HG03565 (cell line): ENCODE data around the gene CAMK2B.
"Not testable (repeated sequence)": the region's sequence is repeated elsewhere in the genome, so short reads cannot be mapped to it uniquely, and the experiment has no call there.

Source experiments
- ATAC-seq: cut with Tn5 transposase; IDR thresholded peaks from one replicate; pipeline ENCODE4 v1.9.1; 2021; ENCODE audit warnings: mild to moderate bottlenecking, moderate library complexity; ENCODE audit not compliant: unreplicated experiment

CAMK2B gene

DNA sequence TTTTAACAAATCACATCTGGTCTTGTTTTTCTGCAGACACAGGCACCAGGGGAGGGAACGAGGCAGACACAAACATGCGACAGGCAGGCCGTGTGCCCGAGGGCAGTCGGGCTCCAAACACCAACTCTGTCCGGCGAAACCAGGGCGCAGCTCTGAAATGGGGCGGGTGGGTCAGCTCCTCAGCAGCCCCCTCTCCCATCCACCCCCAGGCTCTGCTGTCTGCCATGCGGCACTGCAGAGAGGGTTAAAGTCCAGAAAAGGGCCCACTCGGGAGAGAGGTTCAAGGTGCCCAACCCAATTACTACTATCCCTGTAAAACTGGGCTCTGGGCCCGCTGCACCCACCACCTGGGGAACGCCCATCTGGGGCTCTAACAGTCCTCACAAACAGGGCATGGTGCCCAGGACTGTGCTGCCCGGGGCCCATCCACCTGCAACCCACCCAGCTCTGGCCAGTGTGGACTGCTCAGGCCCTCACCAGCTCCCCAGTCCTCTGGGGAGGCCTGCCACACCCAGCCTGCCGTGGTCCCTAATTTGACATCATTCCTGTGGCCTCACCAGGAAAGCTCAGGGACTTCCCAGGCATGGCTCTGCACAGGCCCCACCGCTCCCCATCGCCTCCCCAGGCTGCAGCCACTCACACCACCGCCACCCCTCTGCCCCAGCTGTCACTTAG lies 105.9 kb downstream of the CAMK2B start:
- ATAC-seq, result no peak

DNA sequence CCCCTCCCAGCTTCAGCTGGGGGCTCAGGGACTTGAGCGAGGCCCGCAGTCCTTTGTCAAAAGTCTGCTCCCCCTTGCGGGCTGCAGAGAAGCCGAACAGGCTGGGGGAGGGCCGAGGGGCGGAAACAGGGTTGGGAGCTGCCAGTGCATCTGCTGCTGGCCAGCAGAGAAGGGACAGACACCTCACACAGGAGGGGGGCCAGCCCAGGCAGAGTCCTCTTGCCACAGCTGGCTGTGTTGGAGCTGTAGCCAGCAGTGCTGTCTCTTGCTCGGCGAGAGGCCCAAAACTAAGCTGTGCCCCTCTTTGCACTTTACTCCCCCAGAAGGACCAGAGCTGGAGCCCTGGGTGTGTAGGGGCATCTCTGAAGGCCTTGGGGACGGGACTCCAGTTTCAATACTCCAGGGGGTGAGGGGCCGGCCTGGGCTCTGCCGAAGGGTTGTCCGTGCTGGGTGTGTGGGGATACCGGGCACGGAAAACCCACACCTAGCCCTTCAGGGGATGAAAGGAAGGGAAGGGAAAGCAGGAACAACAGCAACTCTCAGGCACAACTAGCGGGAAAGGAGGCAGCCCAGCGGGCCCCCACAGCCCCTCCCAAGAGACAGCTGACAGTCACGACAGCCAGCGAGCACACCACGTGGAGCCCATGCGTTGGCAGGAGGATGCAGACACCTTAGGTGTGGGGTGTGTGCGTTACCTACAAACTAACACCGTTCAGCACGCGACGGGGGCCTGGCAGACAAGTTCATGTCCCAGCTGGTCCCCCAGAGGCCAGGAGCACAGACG lies 106.8 kb downstream of the CAMK2B start:
- no peak for ATAC-seq

DNA sequence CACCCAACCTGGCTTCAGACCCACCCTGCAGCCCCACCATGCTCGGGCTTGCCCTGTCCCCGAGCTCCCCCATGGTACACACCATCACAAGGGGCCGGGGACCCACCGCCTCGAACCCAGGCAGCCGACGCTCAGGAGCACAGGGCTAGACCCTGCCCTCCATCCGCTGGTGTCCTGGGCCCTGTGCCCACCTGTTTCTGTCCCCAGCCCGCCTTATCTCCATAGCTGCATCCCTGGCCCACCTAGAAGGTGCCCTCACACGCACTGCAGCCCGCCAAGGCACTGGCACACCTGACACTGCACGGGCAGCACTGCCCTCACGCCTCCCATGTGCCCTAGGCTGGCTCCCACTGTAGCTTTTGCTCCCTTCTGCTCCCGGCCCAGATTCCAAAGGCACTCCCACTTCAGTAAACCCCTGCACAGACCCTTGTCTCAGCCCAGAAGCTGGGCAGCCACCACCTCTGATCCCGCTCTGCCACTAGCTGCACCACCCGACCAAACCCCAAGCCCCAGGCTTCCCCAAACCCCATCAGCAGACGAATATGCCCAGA lies 107.5 kb downstream of the CAMK2B start:
- ATAC-seq, result no peak

DNA sequence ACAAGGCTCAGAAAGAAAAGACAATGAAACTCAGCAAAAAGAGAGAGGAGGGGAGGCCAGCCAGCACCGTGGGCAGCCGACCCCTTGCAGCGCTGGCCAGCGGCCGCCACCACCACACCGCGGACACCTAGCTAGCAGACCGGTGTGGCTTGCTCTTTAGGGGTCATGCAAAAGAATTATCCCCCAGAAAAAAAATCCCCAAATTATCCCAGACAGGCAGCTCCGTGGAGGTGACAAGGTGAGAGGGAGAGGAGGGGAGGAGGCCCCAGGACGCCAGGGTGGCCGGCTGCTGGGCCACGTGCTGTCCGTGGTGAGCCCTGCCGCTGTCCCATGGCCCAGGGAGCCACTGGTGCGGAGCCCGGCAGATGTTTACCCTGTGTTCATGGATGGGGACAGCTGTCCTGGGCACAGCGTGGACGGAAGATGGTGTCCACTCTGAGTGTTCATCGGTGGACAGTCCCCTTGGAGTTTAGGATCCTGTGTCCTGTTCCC lies 108.1 kb downstream of the CAMK2B start:
- no peak for ATAC-seq

DNA sequence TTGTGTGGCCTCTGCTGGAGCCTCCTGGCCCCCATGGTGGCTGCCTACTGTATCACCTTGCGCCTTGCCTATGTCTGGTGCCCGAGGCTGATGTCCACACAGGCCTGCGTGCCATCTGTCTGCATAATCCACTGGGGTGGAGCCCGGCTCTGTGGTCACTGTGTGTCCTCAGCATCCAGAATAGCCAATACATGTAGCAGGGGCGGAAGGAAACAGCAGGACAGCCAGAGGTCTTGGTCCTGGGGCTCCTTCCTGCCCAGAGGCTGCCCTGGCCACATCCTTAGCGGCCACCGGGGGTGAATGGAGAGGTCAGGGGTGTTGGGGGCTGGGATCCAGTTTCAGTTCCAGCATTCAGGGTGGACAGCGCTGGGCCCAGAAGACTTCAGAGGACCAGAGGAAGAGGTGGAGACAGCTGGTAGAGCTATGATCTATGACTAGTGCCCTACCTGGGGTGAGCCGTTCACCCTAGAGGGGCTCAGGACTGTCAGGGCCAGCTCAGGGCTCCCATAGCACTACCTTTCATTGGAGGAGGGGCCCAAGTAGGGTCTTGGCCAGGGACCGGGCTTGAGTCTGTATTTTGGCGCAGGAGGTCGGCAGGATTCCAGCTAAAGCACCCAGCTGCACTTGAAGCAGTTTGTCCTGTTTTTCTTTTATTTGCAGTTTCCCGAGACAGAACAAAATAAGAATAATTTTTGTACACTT lies 108.7 kb downstream of the CAMK2B start:
- ATAC-seq, result no peak

DNA sequence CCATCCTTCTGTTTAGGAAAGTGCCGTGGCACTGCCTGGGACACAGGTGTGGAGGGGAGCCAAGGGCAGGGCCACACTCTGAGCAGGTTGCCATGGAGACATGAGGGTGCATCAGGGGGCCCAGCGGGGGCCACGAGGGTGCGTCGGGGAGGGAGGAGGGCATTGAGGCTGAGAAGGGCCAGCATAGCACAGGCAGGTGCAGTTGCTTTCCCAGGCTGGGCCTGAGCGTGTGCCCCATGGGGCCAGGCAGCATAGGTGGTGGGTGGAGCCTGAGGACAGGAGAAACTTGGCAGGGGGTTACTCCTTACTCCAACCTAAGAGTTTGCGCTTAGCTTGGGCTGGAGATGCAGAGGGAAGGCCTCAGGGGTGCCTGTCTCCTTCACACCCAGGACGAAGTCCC lies 109.4 kb downstream of the CAMK2B start:
- ATAC-seq, result no peak

DNA sequence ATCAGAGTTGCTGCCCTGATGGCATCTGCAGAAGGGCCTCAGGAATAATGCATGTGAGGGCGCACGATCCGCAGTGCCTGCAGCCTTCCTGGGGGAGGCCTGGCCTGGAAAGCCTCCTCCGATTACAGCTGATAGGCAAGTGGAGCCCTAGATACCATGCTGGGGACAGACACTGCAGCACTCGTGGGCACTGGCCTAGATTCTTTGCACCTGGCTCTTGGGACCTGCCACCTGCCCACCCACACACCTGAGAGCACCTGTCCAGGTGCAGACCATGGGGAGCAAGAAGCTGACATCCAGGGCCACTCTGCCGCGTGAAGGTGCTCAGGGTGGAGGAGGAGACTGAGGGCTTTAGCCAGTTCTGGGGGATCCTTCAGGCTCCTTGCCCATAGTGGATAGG lies 109.9 kb downstream of the CAMK2B start:
- no peak for ATAC-seq

DNA sequence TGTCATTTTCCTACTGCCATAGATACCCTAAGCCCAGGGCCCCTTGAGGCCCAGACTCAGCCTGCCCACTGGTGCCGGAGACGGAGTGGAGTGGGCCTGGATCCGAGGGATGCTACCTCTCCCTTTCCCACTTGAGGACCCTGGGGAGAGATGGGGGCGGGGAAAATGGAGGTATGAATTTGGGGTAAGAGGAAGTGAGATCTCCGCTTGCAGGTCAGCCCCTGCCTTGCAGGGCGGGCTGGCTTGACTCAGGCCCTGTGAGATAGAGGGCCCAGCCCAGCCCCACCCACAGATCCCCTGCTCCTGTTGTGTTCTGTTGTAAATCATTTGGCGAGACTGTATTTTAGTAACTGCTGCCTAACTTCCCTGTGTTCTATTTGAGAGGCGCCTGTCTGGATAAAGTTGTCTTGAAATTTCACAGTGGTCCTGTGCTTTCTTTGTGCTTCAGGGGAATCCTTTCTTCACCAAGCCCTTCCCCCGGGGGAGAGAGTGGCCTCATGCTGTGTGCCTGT lies 111.5 kb downstream of the CAMK2B start:
- no peak for ATAC-seq

DNA sequence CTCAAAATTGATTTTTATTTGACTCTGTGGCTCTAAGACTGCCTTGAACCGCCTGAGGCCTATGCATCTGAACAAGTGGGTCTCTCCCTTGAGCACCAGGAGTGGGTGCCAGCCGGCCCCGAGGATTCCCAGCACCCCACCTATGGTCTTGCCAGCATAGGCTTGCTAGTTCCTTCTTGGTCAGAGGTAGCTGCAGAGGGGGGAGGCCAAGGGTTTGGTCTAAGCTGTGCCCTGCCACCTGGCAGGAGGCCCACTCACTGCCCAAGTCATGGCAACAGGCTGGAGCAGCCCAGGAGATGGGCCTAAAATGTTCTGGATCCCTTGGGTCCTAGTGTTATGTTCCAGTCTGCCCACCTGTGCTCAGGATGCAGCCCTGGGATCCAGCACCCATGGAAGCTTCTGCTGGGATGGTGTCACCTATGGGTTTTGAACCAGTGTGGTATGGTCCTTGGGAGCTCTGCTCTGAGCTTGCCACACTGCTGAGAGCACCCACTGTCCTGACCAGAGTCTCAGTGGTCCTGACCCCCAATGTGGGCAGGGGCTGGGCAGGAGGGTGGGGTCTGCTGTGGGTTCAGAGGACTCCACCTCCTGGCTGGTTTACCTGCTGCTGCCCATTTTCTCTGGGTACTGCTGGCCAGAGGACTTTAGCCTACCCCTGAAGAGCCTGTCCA lies 112.1 kb downstream of the CAMK2B start:
- ATAC-seq, result no peak

DNA sequence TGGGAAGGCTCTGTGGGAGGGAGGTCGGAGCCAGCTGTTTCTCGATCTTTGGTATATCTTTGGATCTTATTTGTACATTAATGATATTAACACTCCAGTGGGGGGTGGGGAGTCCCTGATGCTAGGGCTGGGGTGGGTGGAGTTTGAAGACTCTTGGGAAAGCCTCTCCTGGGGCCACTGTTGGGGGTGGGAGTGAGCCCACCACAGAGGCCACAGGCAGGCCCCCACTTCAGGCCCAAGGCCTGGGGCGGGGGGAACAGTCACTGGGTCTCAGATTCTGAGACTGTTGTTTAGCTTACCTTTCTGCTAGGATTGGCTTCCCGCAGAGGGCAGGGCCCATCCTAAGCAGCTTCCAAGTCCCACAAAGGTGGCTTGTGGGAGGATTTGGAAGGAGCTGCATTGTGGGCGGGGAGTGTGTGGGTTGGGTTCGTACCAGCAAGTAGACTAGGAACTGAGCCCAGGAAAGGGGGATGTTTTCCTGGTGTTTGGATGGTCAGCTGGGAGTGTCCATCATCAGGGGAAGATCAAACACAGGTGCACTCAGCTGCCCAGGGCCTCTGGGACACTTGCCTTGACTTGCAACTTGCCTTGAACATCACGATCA lies 112.7 kb downstream of the CAMK2B start:
- ATAC-seq, result no peak

DNA sequence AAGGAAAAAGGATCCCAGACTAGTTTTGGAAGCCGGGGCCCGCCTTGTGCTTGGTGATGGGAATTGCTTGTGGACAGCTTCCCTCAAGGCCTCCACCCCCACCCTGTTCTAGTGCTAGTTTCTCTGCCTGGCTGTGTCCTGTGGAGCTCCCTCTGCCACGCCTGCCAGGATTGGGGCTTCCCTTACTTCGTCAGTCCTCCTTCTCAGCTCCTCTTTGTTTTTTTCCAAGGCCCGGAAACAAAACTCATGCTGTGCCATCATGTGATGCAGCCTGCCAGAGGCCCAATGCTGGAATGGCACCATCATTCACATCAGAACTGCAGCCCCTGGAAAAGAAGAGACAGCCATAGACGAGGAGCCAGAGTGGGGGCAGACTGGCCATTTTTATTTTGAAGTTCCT lies 113.4 kb downstream of the CAMK2B start:
- ATAC-seq, result no peak

DNA sequence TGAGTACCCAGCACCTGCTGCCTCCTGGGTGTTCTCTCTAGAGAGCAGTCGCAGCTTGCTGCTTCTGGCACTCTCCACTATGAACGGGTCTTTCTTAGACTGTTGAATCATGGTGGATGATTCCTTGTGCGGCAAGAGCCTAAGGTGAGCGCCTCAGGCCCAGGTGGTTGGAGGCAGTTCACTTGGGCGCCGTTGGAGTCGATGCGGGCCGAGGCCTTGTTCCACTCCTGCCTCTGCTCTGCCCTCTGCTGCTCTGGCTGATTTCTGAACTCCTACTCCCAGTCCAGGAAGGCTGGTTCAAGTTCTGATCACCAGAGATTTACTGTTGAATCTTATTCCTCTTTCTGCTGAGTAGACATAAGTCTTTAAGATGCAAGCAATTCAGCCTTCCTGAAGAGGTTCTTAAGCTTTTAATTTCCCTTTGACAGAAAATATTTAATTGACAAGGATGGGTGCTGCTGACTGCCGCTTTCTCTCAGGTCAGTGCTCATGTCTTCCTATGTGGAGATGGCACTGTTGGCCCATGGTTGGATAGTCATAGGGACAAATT lies 114.2 kb downstream of the CAMK2B start:
- ATAC-seq, result no peak

DNA sequence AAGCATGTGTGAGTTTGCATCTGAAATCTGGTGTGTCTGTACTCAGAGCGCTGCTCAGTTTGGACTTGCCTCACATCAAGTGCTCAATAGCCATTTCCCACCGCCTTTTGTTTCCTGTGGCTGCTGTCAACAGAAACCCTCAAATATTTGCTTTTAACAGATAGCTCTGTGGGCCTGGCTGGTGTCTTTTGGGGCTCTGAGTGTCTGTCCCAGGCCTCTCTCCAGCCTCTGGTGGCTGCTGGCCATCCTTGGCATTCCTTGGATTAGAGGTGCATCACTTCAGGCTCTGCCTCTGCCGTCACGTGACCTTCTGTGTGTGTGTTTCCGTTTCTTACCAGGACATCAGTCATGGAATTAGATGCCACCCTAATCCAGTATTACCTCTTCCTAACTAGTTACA lies 115.3 kb downstream of the CAMK2B start:
- no peak for ATAC-seq

DNA sequence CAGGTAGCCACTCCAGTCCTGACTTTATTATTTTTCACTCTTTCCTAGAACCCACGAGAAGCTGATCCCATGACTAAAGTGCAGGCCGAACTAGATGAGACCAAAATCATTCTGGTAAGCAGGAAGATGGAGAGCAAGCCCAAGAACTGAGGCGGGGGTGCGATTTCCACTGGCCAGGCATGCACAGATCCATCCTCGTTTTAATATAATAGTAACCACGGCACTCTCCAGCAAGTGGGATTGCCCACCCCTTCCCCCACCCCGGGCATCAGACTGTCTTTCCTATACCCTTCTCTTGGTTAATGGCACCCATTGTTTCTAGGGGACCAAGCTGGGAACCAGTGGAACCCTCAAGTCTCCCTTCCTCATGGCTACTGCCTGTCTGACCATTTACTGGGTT lies 117.3 kb downstream of the CAMK2B start:
- no peak for ATAC-seq

DNA sequence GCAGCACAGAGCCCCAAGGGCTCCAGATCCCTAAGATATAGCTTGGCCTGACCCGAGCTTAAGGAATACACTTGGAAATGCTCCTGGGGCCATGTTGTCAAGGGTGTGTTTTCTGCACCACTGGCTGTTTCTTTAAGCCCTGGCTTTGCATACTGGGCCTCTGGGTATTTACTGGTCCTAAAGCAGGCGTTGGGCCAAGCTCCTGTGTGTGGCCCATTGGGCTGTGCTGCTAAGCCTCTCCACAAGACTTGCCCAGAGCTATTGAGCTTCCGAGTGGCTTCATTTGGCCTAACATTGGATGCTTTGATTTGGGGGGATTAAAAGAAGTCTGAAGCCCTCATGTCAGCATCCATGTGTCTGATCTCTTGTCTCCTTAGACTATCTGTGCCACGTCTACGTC lies 119.4 kb downstream of the CAMK2B start:
- no peak for ATAC-seq

DNA sequence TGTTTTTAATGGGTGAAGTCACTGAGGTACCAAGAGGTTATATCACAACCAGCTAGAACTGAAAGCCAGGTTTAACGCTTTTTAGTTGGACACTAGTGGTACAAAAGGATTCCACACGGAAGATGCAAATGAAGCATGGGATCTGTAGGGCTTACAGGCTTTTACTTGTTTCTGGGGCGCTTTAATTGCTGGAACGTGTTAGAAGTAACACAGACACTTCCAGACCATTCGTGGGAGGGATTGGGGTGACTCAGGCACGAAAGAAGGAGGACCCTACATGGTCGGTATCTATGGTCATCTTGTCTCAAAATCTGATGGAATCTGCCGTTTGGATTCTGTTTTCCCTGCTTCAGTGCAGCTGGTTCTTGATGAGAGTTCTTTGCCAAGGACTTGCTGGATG lies 123.6 kb downstream of the CAMK2B start:
- ATAC-seq, result no peak

DNA sequence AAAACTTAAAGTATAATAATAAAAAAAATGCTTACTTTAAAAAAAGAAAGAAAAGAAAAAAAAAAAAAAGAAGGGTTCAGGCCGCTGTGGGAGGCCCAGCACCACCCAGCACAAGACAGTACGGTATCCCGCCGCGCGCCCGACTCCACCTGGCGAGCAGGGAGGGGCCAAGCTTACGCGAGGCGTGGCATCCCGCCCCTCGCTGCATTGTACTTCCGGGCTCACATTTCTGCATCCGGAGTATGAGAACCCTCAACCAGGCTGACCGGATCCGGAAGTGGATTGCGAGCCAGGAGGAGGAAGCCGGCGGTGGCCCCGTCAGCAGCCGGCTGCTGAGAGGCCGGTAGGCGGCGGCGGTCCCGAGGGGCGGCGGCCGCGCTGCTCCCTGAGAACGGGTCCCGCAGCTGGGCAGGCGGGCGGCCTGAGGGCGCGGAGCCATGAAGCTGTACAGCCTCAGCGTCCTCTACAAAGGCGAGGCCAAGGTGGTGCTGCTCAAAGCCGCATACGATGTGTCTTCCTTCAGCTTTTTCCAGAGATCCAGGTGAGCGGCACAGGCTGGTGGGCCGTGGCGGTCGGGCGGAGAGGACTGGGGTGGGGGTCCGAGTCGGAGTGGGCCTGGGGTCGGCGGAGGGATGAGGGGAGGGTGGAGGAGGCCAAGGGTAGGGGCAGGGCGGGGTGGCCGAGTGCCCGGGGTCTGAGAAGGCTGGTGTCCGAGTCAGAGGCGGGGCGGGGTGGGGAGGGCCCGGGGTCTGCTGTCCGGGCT lies 124.5 kb downstream of the CAMK2B start, which contains the start of gene YKT6:
Gene YKT6 (plus strand): TSS at position 280 of the 763 bp plus-strand sequence. CDS start 158 bp downstream, at position 438.
- peak; percentile 96 for ATAC-seq

DNA sequence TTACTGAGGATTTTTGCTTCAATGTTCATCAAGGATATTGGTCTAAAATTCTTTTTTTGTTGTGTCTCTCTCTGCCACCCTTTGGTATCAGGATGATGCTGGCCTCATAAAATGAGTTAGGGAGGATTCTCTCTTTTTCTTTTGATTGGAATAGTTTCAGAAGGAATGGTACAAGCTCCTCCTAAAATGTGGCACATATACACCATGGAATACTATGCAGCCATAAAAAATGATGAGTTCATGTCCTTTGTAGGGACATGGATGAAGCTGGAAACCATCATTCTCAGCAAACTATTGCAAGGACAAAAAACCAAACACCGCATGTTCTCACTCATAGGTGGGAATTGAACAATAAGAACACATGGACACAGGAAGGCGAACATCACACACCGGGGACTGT lies 125.2 kb downstream of the CAMK2B start:
- ATAC-seq, result not testable (repeated sequence)

DNA sequence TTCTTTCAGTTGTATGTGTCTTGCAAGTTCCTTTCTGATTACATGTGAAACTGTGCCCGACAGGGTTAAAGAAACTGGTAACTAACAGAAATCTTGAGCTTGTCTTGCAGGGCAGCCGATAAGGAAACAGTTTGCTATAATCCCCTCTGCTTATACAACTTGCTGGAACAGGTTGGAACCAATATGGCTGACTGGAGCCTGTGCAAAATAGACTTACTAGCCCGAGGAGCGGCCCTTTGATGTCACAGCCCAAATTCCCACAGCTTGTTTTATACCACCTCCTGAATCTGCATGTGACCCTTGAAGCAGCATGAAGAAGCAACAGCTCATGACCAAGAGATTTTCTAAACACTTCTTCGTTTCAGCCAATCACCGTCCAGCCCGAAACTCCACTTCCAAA lies 127.9 kb downstream of the CAMK2B start:
- ATAC-seq, result no peak
